ENCODE data around the gene BICDL1.

Gene BICDL1

DNA sequence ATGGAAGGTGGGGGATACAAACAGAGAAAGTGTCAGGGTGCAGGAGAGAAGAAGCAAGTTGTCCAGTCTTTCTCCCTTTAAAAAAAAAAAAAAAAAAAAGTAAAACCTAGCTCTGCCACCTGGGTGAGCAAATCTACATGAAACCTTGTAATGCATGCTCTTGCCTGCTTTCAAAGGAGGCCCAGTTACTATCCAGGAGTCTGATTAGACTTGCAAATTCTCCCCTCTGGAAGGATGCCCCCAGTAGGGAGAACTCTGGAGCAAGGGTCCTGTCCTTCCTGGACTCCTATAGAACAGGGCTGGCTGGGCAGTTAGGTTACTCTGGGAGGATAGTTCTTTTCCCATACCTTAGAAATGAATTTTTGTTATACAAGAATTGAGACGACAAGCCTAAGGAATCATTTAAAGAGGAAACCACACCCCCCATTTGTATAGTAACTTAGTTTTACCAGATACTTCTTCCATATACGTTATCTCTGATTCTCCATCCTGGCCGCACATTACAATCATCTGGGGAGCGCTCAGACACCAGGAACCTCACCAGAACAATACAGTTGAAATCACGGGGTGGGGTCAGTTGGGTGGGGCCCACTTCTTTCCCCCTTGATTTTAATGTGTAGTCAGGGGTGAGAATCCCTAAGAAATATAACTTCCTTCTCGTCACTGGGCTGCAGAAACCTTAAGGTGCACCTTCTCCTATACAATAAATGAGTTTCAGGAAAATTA is 97.0 kb downstream of the BICDL1 start:
- DNase-seq: no peak

DNA sequence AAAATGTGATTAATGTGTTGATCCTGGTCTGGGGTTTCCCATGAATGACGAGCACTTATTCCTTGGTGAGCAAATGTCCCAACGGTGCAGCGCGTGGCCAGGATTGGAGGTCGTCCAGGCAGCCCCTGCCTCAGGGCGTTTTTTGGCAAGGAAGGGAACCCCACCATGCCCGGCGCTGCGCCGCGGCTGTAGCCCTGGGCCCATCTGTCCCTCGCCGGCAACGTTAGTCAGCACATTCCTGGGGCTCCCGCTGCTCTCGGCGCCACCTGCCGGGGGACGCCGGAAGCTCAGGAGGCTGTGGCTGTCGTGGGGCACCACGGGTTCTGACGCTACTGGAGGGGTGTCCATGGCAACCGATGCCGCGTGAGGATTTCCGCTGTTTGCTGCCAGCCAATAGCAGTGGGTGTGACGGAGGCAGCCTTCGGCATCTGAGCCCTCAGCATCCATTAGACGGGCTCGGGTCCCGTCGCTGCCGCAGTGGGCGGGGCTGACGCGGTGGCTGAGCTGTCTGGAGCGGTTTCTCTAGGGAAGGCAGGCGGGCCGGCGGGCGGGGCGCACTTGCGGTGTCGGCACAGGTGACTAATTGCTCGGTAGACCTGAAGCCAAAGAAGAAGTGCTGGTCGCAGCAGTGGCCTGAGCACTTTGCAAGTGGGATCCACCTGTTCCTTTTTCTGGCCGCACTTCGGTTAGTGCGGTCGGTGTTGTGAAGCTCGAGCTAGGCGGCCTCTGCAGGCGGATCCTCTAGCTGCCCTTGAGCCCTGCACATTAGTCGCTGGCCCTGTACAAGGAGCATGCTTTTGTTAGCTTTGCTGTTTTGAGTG is 98.0 kb downstream of the BICDL1 start:
- DNase-seq: peak; percentile 98

DNA sequence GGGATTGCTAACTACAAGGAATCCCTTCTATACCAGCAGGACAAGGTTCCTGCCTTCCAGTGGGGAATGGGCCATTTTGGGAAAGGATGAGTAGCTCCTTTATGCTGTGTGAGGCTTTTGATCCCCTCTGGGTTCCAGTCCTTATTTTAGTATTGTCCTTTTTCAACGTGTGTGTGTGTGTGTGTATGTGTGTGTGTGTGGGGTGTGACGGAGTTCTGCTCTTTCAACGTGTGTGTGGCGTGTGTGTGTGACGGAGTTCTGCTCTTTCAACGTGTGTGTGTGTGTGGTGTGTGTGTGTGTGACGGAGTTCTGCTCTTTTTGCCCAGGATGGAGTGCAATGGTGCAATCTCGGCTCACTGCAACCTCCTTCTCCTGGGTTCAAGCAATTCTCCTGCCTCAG is 100.1 kb downstream of the BICDL1 start:
- DNase-seq: peak; percentile 15

DNA sequence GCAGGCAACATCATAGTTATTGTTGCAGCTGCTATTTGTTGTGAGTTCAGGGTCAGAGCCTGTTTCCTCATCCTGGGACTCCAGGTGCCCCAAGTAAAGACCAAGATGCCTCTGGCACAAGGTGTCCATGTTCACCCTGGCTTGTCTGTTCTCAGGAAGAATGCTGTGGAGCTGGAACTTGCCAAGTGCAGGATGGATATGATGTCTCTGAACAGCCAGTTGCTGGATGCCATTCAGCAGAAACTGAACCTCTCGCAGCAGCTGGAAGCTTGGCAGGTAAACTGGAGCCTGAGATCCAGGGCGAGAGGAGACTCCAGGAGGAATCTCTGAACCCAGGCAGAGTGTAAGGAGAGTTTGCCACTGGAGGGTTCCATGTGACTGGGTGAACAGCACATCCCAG is 100.8 kb downstream of the BICDL1 start:
- no peak for DNase-seq

DNA sequence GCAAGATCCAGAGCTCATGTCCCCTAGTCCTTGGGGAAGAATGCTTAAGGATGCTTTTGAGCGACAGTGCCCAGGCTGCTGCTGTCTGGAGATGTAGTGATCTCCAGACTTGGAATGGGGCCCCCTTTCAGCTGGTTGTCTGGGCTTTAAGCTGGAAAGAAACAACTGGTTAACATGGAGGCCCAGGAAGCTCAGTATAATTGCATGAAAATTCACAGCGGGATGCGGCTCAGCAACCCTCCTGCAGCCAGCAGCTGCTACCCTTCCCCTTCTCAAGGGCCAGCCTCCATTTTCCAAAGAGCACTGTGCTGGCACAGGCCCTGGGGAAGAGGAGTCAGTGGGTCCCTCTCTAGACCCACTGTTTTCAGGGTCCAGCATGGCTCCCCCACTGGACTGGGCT is 101.2 kb downstream of the BICDL1 start:
- DNase-seq: no peak

DNA sequence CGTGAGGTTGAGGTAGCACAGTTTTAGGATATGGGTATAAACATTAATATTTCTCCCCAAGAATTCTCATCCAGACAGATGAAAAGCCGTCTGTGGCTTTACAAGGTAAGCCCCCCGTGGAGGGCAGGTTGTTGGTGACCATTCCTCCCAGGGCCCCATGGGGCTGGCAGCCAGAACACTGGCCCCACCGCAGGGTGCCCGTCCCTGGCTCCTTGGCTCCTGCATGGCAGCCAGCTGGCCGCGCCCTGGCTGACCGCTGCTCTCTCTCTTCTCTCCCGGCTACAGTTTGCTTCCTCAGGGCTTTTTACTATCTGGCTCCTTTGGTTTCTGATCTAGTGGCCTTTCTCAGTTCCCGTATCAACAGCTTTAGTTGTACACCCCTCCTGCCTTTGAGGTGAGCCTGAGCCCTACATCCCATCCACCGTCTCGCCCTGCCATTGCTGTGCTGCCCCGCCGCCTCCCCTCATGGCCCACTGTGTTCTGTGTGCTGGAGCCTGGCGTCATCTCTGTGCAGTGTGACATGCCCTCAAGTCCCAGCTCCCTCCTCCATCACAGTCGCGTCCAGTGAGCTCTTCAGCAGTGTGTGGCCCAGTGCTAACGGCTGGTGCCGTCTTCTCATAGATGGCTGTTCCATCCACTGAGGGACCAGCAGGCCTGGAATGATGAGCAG is 101.7 kb downstream of the BICDL1 start:
- DNase-seq: no peak

DNA sequence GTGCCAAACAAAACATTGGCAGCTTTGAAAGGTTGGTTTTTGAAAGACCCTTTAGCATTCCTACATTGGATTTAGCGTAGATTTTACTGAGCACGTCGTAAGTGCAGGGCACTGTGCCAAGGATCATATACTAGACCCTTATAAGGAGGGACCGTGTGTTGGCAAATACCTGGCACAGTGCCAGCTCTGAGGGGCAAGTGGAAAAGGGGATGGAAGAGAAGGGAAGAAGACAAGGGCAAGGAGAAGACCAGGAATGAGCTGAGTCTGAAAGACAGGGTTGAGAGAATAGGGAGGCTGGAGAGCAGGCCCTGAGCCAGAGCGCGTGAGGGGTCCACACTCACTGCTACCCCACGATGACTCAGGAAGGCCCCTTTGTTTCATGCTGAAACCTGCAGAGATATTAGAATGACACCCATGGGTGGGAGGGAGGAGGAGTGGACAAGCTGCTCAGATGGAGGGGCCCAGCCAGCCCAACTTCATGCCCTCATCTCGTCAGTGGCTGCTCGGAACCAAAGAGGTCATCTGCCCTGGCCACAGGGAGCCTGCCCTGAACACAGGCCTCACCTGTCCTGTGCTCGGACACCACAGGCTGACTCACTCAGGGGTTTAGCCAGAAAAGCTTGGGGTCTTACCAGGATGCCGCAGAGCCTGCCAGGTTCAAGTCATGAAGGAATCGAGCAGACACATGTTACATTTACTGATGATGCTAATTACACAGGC is 102.5 kb downstream of the BICDL1 start:
- no peak for DNase-seq

DNA sequence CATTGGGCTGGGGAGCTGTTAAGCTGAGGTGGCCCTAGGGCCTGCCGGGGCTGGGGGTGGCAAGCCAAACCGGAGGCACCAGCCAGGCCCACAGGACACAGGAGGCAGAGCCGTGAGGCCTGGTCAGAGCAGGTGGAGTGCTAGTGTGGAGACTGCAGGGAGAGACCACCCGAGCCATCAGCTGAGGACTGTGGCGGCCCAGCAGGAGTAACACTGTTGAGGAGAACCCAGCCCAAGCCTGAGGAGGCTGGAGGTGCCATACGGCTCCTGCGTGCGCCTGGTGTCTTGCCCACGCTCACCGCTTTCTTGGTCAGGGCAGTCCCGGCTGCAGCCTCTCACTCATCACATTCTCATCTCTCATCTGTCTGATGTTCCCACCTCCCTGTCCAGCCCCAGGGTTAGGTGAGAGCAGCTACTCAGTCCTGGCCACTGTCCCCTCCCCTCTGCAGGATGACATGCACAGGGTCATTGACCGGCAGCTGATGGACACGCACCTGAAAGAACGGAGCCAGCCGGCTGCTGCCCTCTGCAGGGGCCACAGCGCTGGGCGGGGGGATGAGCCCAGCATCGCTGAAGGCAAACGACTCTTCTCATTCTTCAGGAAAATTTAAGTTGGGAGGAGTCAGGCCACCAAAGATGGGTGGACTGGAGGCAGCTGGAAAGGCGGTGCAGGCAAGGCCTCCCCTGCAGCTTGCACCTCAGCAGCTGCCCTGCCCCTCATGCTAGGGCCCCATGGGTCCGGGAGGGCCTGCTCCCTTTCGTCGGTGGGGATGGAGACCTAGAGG is 103.7 kb downstream of the BICDL1 start:
- no peak for DNase-seq

DNA sequence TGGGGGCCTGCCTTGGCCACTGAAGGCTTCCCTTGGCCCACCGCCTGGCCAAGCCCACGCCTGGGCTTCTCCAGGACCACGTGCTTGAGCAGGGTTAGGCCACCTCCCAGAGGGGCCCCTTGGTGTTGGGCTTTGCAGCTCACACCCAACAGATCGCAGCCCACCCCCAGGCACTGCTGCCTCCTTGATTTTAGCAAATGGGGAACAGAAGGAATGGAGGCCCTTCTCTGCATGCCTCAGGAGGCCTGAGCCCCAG is 104.2 kb downstream of the BICDL1 start:
- no peak for DNase-seq

DNA sequence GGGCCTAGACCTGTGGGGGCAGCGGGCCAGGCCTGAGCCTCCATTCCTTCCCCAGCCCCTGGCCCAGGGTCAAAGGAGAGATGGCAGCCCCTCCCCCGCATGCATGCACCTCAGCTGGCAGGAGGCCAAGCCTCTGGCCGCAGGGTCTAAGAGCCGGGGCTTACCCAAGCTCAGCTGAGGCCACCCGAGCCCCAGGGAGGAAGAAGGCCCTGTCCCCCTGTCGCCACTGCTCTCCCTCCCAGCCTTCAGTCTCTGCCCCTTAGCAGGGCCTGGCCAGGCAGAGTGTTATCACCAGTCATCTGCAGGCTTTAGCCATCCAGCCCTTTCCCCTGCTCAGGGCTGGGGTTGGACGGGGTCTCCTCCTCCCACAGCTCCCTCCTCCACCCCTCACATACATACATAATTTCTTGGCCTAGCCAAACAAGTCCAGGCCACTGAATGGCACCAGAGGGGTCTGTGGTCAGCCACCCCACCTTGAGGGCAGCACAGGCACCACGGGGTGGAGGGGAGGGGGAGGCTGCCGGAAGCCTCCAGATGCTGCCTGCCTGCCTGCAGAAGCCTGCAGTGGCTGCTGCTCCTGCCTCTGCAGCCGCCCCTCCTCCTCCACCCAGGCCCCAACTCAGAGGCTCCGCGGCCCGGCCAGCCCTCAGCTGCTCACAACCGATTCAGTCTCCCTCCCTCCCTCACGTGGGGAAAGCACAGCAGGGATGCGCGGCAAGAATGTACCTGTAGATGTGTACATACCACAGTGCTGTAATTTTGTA is 104.7 kb downstream of the BICDL1 start:
- DNase-seq: no peak

DNA sequence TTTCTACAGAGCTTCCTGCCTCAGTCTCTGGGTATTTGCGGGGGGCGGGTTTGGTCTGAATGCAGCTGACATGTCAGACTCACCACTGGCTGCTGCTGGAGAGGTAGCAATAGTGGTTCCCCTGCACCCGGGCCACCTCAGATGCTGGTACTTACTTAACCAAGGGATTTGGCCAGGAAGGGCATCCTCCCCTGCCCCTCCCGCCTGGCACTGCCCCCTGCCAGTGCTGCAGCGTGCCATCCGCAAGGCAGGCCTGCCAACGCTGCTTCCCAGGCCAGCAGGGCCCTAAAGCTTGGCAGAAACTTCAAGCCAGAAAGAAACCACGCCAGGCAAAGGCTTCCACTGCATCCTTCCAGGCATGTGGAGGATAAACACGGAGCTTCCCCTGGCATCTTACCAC is 105.4 kb downstream of the BICDL1 start:
- DNase-seq: no peak

DNA sequence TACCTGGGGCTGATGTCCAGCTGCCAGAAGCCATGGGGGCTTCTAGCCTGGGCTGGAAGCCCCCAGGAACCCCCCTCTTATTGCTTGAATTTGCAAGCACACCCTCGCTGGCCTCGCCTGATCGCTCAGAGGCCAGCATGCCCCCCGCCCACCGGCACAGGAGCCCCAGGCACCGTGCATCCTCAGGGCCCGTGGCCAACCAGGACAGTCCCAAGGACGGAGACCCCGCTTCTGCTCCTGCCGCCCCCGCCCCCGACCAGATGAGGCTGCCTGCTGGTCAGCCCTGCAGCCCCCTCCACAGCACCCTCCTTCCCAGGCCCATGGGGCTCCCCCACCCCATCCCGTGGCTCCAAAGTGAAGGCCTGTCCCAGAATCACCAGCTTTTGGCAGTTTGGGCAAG is 106.3 kb downstream of the BICDL1 start:
- no peak for DNase-seq

DNA sequence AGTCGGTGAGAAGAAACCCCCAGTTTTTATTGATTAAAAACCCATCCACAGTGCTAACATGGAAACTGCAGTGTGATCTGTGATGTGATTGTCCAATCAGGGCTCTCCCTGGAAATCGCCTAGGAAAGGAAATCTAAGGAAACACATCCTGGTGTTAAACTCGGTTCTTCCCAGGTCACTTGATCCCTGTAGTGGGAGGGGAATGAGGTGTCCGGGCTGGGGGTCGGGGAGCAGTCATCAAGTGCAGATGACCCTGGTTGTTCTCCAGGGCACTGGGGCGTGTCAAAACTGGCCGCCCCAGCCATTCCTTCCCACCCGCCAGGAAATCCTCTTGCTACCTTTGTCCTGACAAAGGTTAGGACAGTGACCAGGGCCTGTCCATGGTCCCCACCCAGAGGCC is 106.7 kb downstream of the BICDL1 start:
- DNase-seq: no peak

DNA sequence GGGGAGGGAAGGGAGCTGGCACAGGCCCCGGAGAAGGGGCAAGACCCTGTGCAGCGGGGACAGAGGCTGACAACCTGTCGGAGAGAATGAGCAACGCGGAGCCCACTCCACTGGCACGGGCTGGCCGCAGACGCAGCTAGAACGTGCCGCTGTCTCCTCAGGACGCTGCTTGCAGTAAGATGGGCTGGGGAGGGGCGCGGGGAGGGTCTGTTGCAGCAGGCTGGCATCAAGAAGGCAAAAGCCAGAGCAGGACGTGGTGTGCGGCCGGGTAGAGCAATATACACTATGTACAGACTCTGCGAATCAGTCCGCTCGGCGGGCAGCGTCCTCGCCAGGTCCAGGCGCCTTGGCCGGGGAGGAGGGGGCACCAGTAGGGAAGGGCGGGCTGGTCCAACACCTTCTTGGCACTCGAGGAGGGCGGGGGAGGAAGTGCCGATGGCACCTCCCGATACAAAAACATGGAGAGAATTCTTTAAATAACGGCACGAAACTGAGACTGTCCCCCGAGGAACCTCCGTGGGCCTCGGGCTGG is 107.7 kb downstream of the BICDL1 start:
- DNase-seq: no peak

DNA sequence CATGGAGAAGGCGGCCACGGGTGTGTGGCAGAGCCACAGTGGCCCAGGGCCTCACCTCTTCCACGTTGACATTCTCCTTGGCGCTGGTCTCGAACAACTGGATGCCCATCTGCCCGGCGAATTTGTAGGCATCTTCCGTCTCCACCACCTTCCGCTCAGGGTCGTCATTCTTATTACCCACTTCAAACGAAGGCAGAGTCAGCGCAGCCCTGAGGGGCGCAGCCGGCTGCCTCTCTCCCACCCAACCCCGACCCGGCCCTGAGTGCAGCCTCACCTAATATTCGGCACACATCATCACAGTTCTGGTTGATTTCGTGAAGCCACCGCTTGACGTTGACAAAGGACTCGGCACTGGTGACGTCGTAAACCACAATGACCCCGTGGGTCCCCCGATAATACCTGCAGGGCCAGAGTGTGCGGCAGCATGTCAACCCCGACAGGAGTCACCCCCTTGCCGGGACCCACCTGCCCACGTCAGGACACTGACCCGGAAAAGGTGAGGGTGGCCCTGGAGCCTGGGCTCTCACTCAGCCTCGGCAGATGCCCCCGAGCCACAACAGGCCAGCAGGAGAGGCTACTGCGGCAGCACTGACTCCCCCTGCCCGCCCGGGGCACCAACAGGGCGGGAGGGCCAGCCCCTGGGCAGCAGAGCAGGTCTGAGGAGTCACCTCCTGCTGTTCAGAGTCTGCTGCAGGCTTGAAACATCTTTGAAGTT is 109.9 kb downstream of the BICDL1 start:
- DNase-seq: no peak

DNA sequence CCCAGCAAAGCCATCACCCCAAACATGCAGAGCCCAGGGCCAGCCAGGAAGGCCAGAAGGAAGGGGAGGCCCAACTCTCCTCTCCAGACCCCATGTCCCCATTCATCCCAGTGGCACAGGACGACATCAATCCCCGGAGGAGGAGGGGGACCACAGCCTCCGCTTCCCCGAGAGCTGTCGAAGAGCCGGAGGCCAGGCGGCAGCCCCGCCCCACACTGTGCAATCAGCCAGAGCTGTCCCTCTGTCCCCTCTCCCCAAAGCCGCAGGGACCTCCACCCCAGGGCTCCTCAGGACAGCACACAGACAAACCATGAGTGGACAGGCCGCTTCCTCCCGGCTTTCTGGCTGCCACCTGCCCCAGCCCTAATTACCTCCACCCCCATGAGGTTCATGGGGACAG is 110.7 kb downstream of the BICDL1 start:
- DNase-seq: no peak

DNA sequence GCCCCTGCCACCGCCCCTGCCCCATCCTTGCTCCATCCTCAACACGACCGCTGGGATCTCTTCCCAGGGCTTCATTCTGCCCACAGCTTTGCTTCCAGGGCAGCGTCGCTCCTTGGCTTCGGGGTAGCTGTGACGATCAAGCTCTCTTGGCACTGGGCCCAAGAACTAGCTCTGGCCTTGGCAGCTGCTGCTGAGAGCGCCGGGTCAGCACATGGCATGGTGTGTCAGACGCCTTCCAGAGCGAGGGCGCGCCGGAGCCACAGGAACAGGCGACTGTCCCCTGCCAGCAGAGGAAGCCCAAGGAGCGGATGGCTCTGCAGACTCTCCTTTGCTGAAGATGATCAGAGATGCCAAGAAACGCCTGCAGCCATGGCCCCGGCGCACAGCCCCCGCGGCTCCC is 111.6 kb downstream of the BICDL1 start:
- DNase-seq: no peak

DNA sequence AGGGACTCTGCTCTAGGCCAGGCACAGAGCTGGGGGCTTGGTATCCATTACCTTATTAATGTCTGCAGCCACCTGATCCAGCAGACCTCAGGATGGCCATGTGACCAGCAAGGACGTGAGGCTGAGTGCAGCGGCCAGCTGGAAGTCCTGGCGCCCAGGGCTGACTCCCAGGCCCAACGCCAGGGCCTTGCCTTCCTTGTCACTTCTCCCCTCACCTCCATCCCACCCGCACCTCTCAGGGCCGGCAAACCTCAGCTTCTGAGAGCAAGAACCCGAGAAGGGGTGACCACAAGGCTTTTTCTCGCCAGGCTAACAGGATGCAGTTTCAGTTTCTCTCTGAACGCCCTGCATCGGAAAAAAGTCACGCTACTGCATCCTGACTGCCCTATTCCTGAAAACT is 112.1 kb downstream of the BICDL1 start:
- DNase-seq: no peak

DNA sequence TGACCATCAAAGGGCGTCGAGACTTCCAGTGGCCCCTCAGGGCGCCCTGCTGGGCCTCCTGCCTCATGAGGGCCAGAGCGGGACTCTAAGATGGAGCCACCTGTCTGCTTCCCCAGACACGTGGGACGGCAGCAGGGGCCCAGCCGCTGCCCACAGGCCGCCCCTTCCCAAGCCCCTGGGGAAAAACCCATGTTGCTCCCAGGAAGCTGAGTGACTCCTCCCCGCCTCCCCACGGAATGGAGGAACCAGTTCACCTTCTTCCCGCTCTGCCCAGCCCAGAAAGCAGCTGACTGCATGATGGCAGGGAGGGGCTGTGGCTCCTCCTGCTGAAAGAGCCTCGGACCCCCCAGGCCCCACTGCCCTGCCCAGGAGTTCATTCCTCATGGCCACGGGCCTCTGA is 112.6 kb downstream of the BICDL1 start:
- DNase-seq: no peak

DNA sequence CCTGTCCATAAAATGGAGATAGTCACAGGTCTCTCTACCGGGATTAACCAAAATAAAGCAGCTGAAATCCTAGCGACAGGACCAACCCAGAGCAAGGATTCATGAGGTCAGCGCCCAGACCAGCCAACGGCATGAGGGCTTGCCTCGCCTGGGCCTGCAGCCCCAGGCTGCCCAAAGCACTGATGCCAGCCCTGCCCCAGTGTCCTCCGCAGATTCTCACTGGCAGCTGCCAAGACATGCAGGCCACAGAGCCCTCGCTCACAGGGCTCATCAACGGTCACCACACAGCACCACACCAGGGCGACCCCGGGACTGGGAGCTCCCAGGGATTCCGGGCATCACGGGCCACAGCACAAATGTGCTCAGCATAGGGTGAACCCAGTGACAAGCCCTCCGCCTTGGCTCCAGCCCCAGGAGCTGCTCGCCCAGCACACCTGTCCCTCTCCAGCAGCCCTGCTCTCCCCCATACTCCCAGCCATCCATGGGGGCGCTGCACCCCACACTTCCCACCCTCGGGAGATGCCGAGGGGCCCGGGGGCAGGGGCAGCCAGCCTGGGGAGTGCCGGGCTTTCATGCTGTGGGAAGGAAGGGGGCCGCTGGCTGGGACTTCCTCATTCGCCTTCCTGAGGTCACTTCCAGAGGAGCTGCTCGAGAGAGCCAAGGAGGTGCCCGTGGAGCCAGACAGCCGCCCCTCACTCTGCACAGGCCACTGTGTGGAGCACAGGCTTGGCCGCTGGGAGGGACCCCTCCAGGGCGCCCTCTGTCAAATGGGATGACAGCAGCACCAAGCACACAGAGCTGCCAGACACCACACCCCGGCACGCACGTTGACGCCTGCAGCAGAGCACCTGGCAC is 113.4 kb downstream of the BICDL1 start:
- DNase-seq: peak; percentile 34

Measured in MV-4-11 (cell line).